H1 (cell line): Measurements from ENCODE around the gene RFFL. TPM values are rescaled to one million over a fixed set of nuclear protein-coding genes. Genes with fewer than 3 reads are reported as not detected.

ENCODE experiments used
- CEBPB ChIP-seq: IDR thresholded peaks from 2 replicates; pipeline ENCODE4 v1.6.1; 2012; ENCODE audit warnings: low read depth, low read length
- EGR1 ChIP-seq: IDR thresholded peaks from 2 replicates; pipeline ENCODE4 v1.6.1; 2011; ENCODE audit warnings: low read depth, low read length, borderline replicate concordance
- GABPA ChIP-seq: IDR thresholded peaks from 2 replicates; pipeline ENCODE4 v1.6.1; 2011; ENCODE audit warnings: mild to moderate bottlenecking, low read length, moderate library complexity, borderline replicate concordance; ENCODE audit not compliant: insufficient read depth
- GTF2F1 ChIP-seq: IDR thresholded peaks from 2 replicates; pipeline ENCODE4 v1.6.1; 2012; ENCODE audit warnings: low read depth, low read length, improper control_type of control experiment, borderline replicate concordance
- JUN ChIP-seq: IDR thresholded peaks from 2 replicates; pipeline ENCODE4 v1.6.1; 2011; ENCODE audit warnings: low read depth, mild to moderate bottlenecking, improper control_type of control experiment, low read length
- PHF8 ChIP-seq: fragments of 200-600 bp; sonication (generic); conservative IDR thresholded peaks from 2 replicates; pipeline ENCODE4 v1.7.1; 2012; ENCODE audit warnings: low read depth, mild to moderate bottlenecking, inconsistent platforms, low read length, moderate library complexity
- POLR2A ChIP-seq, 2 experiments: IDR thresholded peaks; 1 replicate in 1 of 2; 2 replicates in 1 of 2; pipeline ENCODE4 v1.6.1; 2011; ENCODE audit warnings: low read depth in 2 of 2, low read length in 2 of 2, mild to moderate bottlenecking in 2 of 2; ENCODE audit errors: control extremely low read depth in 1 of 2
- RFX5 ChIP-seq: IDR thresholded peaks from 2 replicates; pipeline ENCODE4 v1.6.1; 2011; ENCODE audit warnings: low read depth, low read length, improper control_type of control experiment, borderline replicate concordance
- SP2 ChIP-seq: IDR thresholded peaks from 2 replicates; pipeline ENCODE4 v1.6.1; 2012; ENCODE audit warnings: mild to moderate bottlenecking, low read length, inconsistent platforms
- TAF7 ChIP-seq: optimal IDR thresholded peaks from 2 replicates; pipeline ENCODE3; 2011; ENCODE audit warnings: low read depth, mild to moderate bottlenecking, inconsistent platforms, low read length, moderate library complexity, borderline replicate concordance
- polyA plus RNA-seq, 7 experiments: library from polyadenylated mRNA; depleted of rRNA in 3 of 7; stranded (reverse) in 5 of 7; unstranded in 2 of 7; fragments of >200 nt in 5 of 7; fragments of 200-250 nt in 2 of 7; gene quantifications; 1 replicate in 5 of 7; 2 replicates in 1 of 7; 4 replicates in 1 of 7; pipeline versions ENCODE4 v1.2.1 to v1.2.3, GENCODE V29; 2011 to 2013; ENCODE audit warnings: missing spikeins in 2 of 7, mixed read lengths in 2 of 7
- total RNA-seq: library from RNA; stranded (reverse); fragmentation: NEBNext Ultra II Directional; extraction: Animal tissue kit (Norgen Biotek cat#: 25700); gene quantifications from 2 replicates; pipeline ENCODE4 v1.2.1, GENCODE V29; 2021
- TF ChIP-seq, protein P1 (sequence below): fragments of 300-600 bp; sonication (generic); IDR thresholded peaks from 2 replicates; pipeline ENCODE4 v1.7.1; 2012; ENCODE audit warnings: low read length, moderate library complexity, mild to moderate bottlenecking, inconsistent platforms; ENCODE audit not compliant: insufficient replicate concordance

RFFL gene
- total and polyA plus RNA-seq, 2 of the 8 experiments (the other 6 are each of a cell fraction or from before 2014, with no cell fraction given), result 14.0 to 24.5 TPM

DNA sequence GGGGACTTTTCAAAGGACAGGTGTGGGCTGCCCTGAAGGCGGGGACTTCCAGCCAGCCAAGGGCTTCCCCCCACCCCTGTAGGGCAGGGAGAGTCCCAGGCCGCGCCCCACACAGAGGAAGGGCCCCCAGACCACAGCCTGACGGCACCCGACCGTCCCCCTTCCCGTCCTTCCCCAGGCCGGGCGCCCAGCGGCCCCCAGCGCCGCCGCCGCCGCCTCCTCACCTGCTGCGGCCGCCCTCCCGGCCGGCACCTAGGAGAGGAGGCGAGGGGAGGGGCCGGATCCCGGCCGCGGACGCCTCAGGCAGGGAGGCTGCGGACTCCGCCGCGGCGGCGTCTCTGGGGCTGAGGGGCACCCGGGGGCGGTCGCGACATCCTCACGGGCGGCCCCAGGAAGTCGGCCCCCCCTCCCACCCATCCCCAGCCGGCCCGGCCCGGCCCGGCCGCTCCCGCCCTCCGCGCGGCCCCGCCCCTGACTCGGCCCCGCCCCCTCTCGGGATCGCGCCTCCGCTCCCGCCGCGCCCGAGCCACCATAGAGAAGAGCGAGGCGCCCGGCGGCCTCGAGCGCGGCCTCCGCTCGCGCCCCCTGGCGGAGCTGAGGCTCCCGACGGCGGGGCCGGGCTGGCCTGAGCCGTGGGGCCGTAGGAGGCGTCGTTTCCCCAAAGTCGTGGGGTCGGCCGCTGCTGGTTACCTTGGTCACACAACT, 25.5 kb upstream of the RFFL start (continued):
- peak; percentile 38; the same call in 1 of the 2 replicates for TF ChIP-seq SP2
- no peak for TF ChIP-seq GABPA
- TF ChIP-seq GTF2F1, result no peak
- TF ChIP-seq JUN, result no peak
- TF ChIP-seq, protein P1, sequence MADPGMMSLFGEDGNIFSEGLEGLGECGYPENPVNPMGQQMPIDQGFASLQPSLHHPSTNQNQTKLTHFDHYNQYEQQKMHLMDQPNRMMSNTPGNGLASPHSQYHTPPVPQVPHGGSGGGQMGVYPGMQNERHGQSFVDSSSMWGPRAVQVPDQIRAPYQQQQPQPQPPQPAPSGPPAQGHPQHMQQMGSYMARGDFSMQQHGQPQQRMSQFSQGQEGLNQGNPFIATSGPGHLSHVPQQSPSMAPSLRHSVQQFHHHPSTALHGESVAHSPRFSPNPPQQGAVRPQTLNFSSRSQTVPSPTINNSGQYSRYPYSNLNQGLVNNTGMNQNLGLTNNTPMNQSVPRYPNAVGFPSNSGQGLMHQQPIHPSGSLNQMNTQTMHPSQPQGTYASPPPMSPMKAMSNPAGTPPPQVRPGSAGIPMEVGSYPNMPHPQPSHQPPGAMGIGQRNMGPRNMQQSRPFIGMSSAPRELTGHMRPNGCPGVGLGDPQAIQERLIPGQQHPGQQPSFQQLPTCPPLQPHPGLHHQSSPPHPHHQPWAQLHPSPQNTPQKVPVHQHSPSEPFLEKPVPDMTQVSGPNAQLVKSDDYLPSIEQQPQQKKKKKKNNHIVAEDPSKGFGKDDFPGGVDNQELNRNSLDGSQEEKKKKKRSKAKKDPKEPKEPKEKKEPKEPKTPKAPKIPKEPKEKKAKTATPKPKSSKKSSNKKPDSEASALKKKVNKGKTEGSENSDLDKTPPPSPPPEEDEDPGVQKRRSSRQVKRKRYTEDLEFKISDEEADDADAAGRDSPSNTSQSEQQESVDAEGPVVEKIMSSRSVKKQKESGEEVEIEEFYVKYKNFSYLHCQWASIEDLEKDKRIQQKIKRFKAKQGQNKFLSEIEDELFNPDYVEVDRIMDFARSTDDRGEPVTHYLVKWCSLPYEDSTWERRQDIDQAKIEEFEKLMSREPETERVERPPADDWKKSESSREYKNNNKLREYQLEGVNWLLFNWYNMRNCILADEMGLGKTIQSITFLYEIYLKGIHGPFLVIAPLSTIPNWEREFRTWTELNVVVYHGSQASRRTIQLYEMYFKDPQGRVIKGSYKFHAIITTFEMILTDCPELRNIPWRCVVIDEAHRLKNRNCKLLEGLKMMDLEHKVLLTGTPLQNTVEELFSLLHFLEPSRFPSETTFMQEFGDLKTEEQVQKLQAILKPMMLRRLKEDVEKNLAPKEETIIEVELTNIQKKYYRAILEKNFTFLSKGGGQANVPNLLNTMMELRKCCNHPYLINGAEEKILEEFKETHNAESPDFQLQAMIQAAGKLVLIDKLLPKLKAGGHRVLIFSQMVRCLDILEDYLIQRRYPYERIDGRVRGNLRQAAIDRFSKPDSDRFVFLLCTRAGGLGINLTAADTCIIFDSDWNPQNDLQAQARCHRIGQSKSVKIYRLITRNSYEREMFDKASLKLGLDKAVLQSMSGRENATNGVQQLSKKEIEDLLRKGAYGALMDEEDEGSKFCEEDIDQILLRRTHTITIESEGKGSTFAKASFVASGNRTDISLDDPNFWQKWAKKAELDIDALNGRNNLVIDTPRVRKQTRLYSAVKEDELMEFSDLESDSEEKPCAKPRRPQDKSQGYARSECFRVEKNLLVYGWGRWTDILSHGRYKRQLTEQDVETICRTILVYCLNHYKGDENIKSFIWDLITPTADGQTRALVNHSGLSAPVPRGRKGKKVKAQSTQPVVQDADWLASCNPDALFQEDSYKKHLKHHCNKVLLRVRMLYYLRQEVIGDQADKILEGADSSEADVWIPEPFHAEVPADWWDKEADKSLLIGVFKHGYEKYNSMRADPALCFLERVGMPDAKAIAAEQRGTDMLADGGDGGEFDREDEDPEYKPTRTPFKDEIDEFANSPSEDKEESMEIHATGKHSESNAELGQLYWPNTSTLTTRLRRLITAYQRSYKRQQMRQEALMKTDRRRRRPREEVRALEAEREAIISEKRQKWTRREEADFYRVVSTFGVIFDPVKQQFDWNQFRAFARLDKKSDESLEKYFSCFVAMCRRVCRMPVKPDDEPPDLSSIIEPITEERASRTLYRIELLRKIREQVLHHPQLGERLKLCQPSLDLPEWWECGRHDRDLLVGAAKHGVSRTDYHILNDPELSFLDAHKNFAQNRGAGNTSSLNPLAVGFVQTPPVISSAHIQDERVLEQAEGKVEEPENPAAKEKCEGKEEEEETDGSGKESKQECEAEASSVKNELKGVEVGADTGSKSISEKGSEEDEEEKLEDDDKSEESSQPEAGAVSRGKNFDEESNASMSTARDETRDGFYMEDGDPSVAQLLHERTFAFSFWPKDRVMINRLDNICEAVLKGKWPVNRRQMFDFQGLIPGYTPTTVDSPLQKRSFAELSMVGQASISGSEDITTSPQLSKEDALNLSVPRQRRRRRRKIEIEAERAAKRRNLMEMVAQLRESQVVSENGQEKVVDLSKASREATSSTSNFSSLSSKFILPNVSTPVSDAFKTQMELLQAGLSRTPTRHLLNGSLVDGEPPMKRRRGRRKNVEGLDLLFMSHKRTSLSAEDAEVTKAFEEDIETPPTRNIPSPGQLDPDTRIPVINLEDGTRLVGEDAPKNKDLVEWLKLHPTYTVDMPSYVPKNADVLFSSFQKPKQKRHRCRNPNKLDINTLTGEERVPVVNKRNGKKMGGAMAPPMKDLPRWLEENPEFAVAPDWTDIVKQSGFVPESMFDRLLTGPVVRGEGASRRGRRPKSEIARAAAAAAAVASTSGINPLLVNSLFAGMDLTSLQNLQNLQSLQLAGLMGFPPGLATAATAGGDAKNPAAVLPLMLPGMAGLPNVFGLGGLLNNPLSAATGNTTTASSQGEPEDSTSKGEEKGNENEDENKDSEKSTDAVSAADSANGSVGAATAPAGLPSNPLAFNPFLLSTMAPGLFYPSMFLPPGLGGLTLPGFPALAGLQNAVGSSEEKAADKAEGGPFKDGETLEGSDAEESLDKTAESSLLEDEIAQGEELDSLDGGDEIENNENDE, result no peak
- 0 out of 2 replicates have a peak, but pooled peaks have one; percentile 17 for TF ChIP-seq EGR1
- peak in 1 of 2 experiments; percentile 17; a peak in 1 of 3 replicates for TF ChIP-seq POLR2A (IDR thresholded peaks at IDR 0.05; ENCODE audit: control extremely low read depth in 1 of 2, low read depth in 2 of 2, low read length in 2 of 2)
- TF ChIP-seq RFX5, result no peak
- peak; percentile 52; the same call in 1 of the 2 replicates for TF ChIP-seq PHF8
- no peak for TF ChIP-seq CEBPB
- TF ChIP-seq TAF7, result peak; percentile 19
